Liver (tissue), 3 donors: ENCODE data around the gene DEFB121.

ENCODE experiments used
- CTCF ChIP-seq: fragments of 150-350 bp; IDR thresholded peaks from 2 replicates; pipeline ENCODE4 v1.5.1; 2017; ENCODE audit warnings: improper control_type of control experiment, low read depth, low read length; ENCODE audit not compliant: missing input control
- EGR1 ChIP-seq, 2 donors: IDR thresholded peaks; 2 replicates each; pipeline ENCODE4 v1.6.1; 2016 to 2018; ENCODE audit warnings: antibody characterized with exemption in 2 of 2, low read depth in 2 of 2
- FOXA1 ChIP-seq: IDR thresholded peaks from 2 replicates; pipeline ENCODE4 v1.6.1; 2016; ENCODE audit warnings: antibody characterized with exemption
- GABPA ChIP-seq, 2 donors: IDR thresholded peaks in 1 of 2; conservative IDR thresholded peaks in 1 of 2; 2 replicates each; pipeline ENCODE4 v1.6.1; 2016; ENCODE audit warnings: antibody characterized with exemption in 2 of 2, mild to moderate bottlenecking in 1 of 2, moderate library complexity in 1 of 2
- HNF4A ChIP-seq, 2 donors: conservative IDR thresholded peaks; 2 replicates each; pipeline ENCODE4 v1.6.1; 2016; ENCODE audit warnings: antibody characterized with exemption in 2 of 2, mild to moderate bottlenecking in 2 of 2
- JUND ChIP-seq, 2 donors: IDR thresholded peaks; 2 replicates each; pipeline ENCODE4 v1.6.1; 2016; ENCODE audit warnings: antibody characterized with exemption in 2 of 2
- SP1 ChIP-seq: IDR thresholded peaks from 2 replicates; pipeline ENCODE4 v1.6.1; 2018; ENCODE audit warnings: antibody characterized with exemption, mild to moderate bottlenecking
- YY1 ChIP-seq: IDR thresholded peaks from 2 replicates; pipeline ENCODE4 v1.6.1; 2016; ENCODE audit warnings: antibody characterized with exemption, mild to moderate bottlenecking
- TF ChIP-seq, protein P1 (sequence below): IDR thresholded peaks from 2 replicates; pipeline ENCODE4 v1.6.1; 2016; ENCODE audit warnings: antibody characterized with exemption
- TF ChIP-seq, protein P2 (sequence below): IDR thresholded peaks from 2 replicates; pipeline ENCODE4 v1.6.1; 2016; ENCODE audit warnings: antibody characterized with exemption, mild to moderate bottlenecking
- donor health status: healthy.
- donor health status: healthy.

DNA sequence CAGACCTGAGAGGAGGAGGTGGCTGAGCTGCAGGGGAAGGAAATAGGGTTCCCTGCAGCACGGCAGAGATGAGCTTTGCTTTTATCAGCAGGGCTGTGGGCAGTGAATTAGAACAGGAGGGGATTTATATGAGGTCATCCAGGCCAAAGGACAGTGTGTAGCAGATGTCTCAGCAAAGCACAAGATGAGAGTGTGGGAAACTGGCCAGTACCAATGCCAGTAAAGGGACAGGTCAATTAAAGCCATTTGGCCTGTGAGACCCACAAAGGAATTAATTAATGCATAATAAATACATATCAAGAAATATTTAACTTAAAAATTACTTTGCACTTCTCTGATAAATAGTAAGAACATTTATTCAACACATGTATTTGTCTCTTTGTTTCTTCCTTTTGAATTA is 15.5 kb downstream of the DEFB121 start, which contains the start of gene DEFB119:
- TF ChIP-seq HNF4A (conservative IDR thresholded peaks at IDR 0.05), result no peak
- TF ChIP-seq CTCF, result no peak
- TF ChIP-seq SP1, result no peak
- TF ChIP-seq, protein P1, sequence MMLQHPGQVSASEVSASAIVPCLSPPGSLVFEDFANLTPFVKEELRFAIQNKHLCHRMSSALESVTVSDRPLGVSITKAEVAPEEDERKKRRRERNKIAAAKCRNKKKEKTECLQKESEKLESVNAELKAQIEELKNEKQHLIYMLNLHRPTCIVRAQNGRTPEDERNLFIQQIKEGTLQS, result no peak
- TF ChIP-seq EGR1 (IDR thresholded peaks at IDR 0.05; ENCODE audit: low read depth in 2 of 2), result no peak
- no peak for TF ChIP-seq YY1
- TF ChIP-seq, protein P2, sequence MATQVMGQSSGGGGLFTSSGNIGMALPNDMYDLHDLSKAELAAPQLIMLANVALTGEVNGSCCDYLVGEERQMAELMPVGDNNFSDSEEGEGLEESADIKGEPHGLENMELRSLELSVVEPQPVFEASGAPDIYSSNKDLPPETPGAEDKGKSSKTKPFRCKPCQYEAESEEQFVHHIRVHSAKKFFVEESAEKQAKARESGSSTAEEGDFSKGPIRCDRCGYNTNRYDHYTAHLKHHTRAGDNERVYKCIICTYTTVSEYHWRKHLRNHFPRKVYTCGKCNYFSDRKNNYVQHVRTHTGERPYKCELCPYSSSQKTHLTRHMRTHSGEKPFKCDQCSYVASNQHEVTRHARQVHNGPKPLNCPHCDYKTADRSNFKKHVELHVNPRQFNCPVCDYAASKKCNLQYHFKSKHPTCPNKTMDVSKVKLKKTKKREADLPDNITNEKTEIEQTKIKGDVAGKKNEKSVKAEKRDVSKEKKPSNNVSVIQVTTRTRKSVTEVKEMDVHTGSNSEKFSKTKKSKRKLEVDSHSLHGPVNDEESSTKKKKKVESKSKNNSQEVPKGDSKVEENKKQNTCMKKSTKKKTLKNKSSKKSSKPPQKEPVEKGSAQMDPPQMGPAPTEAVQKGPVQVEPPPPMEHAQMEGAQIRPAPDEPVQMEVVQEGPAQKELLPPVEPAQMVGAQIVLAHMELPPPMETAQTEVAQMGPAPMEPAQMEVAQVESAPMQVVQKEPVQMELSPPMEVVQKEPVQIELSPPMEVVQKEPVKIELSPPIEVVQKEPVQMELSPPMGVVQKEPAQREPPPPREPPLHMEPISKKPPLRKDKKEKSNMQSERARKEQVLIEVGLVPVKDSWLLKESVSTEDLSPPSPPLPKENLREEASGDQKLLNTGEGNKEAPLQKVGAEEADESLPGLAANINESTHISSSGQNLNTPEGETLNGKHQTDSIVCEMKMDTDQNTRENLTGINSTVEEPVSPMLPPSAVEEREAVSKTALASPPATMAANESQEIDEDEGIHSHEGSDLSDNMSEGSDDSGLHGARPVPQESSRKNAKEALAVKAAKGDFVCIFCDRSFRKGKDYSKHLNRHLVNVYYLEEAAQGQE, result no peak
- TF ChIP-seq GABPA (IDR thresholded peaks at IDR 0.05 in 1 of 2, conservative IDR thresholded peaks at IDR 0.05 in 1 of 2), result no peak
- TF ChIP-seq FOXA1, result no peak
- TF ChIP-seq JUND (IDR thresholded peaks at IDR 0.05), result no peak
